ENCODE results near the gene ERVV-1. TPM values are rescaled to one million over a fixed set of nuclear protein-coding genes. Genes with fewer than 3 reads are reported as not detected.

The ERVV-1 gene
- total RNA-seq, result not detected in 2 replicates

GRCh38 chr19:53013621-53014020 lies at the start of gene ERVV-1:
Gene ERVV-1, plus strand, starts transcription at chr19:53013921. Its CDS starts 170 bp downstream, at chr19:53014091.

Other genes starting within 250 kb of the ERVV-1 start
- gene ZNF600, start 227.1 kb upstream of the ERVV-1 start, total RNA-seq, result 1.7 and 3.7 TPM in 2 replicates
- gene ZNF28, start 192.3 kb upstream of the ERVV-1 start, total RNA-seq, result 13.0 and 20.9 TPM in 2 replicates
- gene ZNF468, start 156.3 kb upstream of the ERVV-1 start, total RNA-seq, result 13.9 and 24.3 TPM in 2 replicates
- gene ZNF320, start 116.3 kb upstream of the ERVV-1 start, total RNA-seq, result 3.6 and 6.5 TPM in 2 replicates
- gene ZNF888, start 90.5 kb upstream of the ERVV-1 start, total RNA-seq, result 3.5 and 3.8 TPM in 2 replicates
- gene ZNF816, start 51.0 kb upstream of the ERVV-1 start, total RNA-seq, result 6.9 and 8.3 TPM in 2 replicates
- not detected in 2 replicates for gene ERVV-2, start 30.8 kb downstream of the ERVV-1 start, total RNA-seq
- 14.1 and 36.2 TPM in 2 replicates for gene ZNF160, start 89.5 kb downstream of the ERVV-1 start, total RNA-seq
- gene ZNF415, start 119.0 kb downstream of the ERVV-1 start, total RNA-seq, result 0.09 and 3.9 TPM in 2 replicates
- 4.1 and 7.2 TPM in 2 replicates for gene ZNF347, start 145.1 kb downstream of the ERVV-1 start, total RNA-seq
- 1.4 and 2.1 TPM in 2 replicates for gene ZNF665, start 179.4 kb downstream of the ERVV-1 start, total RNA-seq
- gene ZNF677, start 241.0 kb downstream of the ERVV-1 start, total RNA-seq, result 9.6 and 16.9 TPM in 2 replicates
- gene VN1R2, start 244.4 kb downstream of the ERVV-1 start, total RNA-seq, result not detected in 2 replicates